OCI-LY3 (cell line): ENCODE results near the gene ARSG.

ENCODE experiments used
- EZH2phosphoT487 ChIP-seq: fragments of 200-600 bp; shearing (Covaris generic); IDR thresholded peaks from 2 replicates; pipeline ENCODE4 v1.6.1; 2018; ENCODE audit warnings: antibody characterized with exemption, mixed run types, low read depth
- TF ChIP-seq, protein P1 (sequence below): fragments of 200-600, 300-600 bp; sonication (generic); IDR thresholded peaks from 2 replicates; pipeline ENCODE4 v1.5.1; 2014; ENCODE audit warnings: antibody characterized with exemption, low read length, low read depth

DNA sequence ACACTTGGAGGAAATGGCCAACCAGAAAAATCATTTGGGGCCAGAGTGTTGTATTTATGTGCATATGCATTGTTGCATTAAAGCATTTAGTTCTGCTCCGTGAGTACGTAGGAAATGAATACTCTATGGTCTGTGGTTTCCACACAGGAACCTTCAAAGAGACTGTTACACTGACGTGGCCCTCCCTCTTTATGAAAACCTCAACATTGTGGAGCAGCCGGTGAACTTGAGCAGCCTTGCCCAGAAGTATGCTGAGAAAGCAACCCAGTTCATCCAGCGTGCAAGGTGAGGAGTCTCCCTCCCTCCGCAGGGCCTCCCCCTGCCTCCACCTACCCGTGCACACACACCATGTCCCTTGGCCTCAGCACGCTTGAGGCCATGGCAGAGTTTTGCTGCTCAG is 65.2 kb downstream of the ARSG start:
- TF ChIP-seq, protein P1, sequence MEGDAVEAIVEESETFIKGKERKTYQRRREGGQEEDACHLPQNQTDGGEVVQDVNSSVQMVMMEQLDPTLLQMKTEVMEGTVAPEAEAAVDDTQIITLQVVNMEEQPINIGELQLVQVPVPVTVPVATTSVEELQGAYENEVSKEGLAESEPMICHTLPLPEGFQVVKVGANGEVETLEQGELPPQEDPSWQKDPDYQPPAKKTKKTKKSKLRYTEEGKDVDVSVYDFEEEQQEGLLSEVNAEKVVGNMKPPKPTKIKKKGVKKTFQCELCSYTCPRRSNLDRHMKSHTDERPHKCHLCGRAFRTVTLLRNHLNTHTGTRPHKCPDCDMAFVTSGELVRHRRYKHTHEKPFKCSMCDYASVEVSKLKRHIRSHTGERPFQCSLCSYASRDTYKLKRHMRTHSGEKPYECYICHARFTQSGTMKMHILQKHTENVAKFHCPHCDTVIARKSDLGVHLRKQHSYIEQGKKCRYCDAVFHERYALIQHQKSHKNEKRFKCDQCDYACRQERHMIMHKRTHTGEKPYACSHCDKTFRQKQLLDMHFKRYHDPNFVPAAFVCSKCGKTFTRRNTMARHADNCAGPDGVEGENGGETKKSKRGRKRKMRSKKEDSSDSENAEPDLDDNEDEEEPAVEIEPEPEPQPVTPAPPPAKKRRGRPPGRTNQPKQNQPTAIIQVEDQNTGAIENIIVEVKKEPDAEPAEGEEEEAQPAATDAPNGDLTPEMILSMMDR: no peak
- TF ChIP-seq EZH2phosphoT487: no peak
